ENCODE results near the gene MYO18B. TPM values are rescaled to one million over a fixed set of nuclear protein-coding genes. Genes with fewer than 3 reads are reported as not detected.
A peak's percentile ranks its signal among the peaks of the same experiment; 100 is the strongest.
"Not testable (repeated sequence)": the region's sequence is repeated elsewhere in the genome, so short reads cannot be mapped to it uniquely, and the experiment has no call there.

Gene MYO18B
- total RNA-seq, 1 donor from 2014 or later = 1.1 TPM

DNA sequence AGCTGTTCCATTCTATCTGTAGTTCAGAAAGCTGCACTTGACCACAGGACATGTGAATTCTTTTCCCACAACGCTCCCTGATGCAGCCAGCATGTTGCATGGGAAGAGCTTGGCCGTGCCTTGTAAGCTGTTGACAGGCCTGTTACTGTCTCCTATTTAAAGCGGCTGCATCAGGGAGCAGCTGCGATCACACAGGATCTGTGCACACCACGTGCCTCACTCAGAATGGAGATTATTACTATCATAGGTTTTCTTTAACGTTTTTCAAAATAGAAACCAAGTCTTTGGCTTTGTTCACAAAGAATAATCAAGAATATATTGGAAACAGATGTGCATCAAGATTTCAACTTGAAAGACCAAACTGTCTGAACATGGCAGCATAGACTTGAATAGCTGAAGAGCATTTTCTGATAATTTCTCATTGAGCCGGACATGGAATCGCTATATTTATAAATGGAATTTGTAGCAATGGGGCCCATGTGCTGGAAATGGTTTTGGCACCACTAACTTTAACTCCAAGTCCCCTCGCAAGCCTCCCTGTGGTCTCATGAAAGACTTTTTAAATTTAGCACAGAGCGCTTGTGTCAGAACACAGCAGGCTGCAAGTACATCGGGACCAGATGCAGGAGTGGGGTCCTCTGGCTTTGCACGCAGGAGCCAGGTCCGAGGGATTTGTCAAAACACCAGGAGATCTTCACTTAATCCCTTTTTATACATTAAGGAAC lies 40.8 kb upstream of the MYO18B start:
- intact Hi-C loops (cut with micrococcal nuclease) = no loop called here
- no peaks in the 10 kb centered on the region for H3K27me3 Mint-ChIP-seq (ENCODE audit: insufficient read depth)
- no peaks in the 10 kb centered on the region for H3K9me3 Mint-ChIP-seq
- peak overlapping the region; percentile 49 for H3K27ac Mint-ChIP-seq
- H3K4me1 Mint-ChIP-seq (ENCODE audit: low read depth) = peaks cover 63% of the 10 kb centered on the region
- H3K4me3 Mint-ChIP-seq = peak overlapping the region; percentile 25
- peaks cover 32% of the 10 kb centered on the region for H3K36me3 Mint-ChIP-seq (ENCODE audit: low read depth)
- DNase-seq (ENCODE audit: low spot score) = no peak

DNA sequence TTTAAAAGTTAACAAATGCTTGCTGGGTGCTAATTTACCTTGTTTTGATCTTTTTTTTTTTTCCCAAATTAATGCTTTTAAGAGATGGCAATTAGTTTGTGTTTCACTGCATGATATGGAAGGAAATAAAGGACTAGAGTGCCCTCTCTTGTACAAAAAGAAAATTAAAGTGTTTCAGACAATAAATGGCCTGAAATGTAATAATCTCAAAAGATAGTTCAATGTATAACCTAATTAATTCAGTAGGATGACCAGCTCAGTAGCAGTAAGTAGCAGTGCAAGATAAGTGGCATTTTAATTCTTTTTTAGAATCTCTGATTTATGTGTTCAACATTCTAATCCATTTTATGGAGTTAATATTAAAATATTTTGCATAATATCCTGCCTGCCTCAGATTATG lies 39.9 kb upstream of the MYO18B start:
- no peaks in the 10 kb centered on the region for H3K9me3 Mint-ChIP-seq
- peaks cover 68% of the 10 kb centered on the region for H3K4me1 Mint-ChIP-seq (ENCODE audit: low read depth)
- peak overlapping the region; percentile 36 for H3K27ac Mint-ChIP-seq
- no peak for DNase-seq (ENCODE audit: low spot score)
- H3K27me3 Mint-ChIP-seq (ENCODE audit: insufficient read depth) = no peaks in the 10 kb centered on the region
- intact Hi-C loops (cut with micrococcal nuclease) = loop anchor here (1.0 to 2.0 kb wide), 7 partner anchors 35 to 253 kb away; partner anchors contain the start of gene GRK3
- peak overlapping the region; percentile 75 for H3K4me3 Mint-ChIP-seq
- H3K36me3 Mint-ChIP-seq (ENCODE audit: low read depth) = peaks cover 27% of the 10 kb centered on the region

DNA sequence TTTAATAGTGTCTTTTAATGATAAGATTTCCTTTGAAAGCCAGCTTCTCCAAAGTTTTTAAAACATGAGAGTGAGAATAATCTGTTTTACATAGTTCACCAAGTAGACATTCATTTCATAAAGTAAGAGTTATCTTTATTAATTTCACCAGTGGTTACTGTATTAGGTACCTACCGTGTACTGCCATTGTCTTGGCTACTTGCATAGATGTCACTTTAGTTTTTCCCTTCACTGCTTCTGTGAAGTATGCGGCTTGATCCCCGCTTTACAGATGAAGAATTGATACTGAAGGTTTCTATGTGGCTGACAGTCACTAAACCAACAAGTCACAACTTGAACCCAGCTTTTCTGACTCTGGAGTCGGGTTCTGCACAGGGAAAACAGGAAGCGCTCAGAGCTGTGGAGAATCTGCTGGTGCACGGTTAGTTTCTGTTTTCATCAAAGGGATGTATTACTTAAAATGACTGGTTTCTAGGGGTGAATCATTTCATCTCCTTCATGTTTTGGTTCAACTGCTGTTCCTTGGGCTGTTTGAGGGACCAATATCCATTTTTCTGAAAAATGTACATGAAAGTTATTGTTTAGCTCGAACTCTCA lies 39.3 kb upstream of the MYO18B start:
- Mint-ChIP-seq H3K4me3 (peak overlapping the region; percentile 75), H3K9me3 (no peaks in the 10 kb centered on the region), H3K36me3 (ENCODE audit: low read depth) (peaks cover 28% of the 10 kb centered on the region), H3K27ac (peak overlapping the region; percentile 85), H3K4me1 (ENCODE audit: low read depth) (peaks cover 69% of the 10 kb centered on the region), H3K27me3 (ENCODE audit: insufficient read depth) (no peaks in the 10 kb centered on the region)
- peak; percentile 55 for DNase-seq (ENCODE audit: low spot score)
- intact Hi-C loops (cut with micrococcal nuclease) = loop anchor here (1.0 to 2.0 kb wide), 8 partner anchors 34 to 254 kb away; partner anchors contain the start of gene GRK3

DNA sequence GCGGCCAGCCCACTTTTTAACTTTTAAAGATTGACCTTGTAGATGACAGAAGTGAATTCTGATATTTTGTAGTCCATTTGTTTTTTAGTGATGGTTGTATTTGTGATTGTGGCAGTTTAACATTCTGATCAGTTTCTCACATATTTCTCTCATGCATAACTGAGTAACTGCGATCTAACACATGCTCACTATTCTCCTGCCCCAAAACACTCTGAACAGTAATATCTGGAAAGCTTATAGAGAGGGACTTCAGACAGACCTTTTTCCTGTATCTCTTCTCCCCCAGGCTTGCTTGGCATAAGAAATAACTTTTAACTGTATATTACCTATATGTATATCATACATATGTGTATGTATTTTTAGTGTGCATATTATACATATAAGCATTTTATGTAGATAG lies 37.3 kb upstream of the MYO18B start:
- H3K27ac Mint-ChIP-seq = peak overlapping the region; percentile 37
- H3K4me3 Mint-ChIP-seq = no peak overlapping the region
- DNase-seq (ENCODE audit: low spot score) = no peak
- no peaks in the 10 kb centered on the region for H3K9me3 Mint-ChIP-seq
- no peaks in the 10 kb centered on the region for H3K27me3 Mint-ChIP-seq (ENCODE audit: insufficient read depth)
- H3K4me1 Mint-ChIP-seq (ENCODE audit: low read depth) = peaks cover 82% of the 10 kb centered on the region
- intact Hi-C loops (cut with micrococcal nuclease) = no loop called here
- H3K36me3 Mint-ChIP-seq (ENCODE audit: low read depth) = peaks cover 33% of the 10 kb centered on the region

DNA sequence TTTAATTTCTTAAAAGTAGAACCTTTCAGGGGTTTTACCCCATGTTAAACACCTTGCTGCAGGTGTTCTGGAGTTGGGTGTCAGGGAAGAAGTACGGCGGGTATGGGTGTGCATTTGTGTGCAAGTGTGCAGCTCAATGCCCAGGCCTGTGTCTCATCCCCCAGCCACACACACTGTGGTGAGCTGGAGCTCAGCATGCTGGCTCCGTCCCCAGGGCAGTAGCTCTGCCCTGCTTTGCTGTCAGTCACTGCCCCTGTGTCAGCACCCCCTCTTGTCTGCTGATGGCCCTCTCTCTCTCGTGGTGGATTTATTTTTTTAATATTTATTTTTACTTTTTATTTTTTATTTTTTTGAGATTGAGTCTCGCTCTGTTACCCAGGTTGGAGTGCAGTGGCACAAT lies 35.8 kb upstream of the MYO18B start:
- H3K27me3 Mint-ChIP-seq (ENCODE audit: insufficient read depth) = no peaks in the 10 kb centered on the region
- no peaks in the 10 kb centered on the region for H3K9me3 Mint-ChIP-seq
- DNase-seq (ENCODE audit: low spot score) = no peak
- H3K4me3 Mint-ChIP-seq = no peak overlapping the region
- H3K36me3 Mint-ChIP-seq (ENCODE audit: low read depth) = peaks cover 37% of the 10 kb centered on the region
- no peak overlapping the region for H3K27ac Mint-ChIP-seq
- peaks cover 86% of the 10 kb centered on the region for H3K4me1 Mint-ChIP-seq (ENCODE audit: low read depth)
- intact Hi-C loops (cut with micrococcal nuclease) = no loop called here

DNA sequence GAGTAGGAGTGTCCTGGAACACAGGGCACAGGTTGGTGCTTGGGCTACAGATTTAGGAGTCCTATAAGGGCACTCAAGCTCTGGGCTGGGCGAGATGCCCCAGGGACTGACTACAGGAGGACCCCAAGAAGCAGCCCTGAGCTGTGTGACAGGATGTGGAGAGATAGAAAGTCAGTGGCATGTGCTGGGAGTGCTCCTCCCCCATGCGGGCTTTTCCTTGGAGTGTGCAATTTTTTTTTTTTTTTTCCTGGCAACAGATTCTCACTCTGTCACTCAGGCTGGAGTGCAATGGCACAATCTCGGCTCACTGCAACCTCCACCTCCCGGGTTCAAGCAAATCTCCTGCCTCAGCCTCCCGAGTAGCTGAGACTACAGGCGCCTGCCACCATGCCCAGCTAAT lies 33.6 kb upstream of the MYO18B start:
- H3K4me3 Mint-ChIP-seq; H3K27me3 Mint-ChIP-seq (ENCODE audit: insufficient read depth); DNase-seq (ENCODE audit: low spot score); intact Hi-C loops (cut with micrococcal nuclease); H3K9me3 Mint-ChIP-seq: not testable (repeated sequence)
- Mint-ChIP-seq H3K4me1 (ENCODE audit: low read depth) (peaks cover 78% of the 10 kb centered on the region), H3K36me3 (ENCODE audit: low read depth) (peaks cover 49% of the 10 kb centered on the region), H3K27ac (peak overlapping the region; percentile 74)

DNA sequence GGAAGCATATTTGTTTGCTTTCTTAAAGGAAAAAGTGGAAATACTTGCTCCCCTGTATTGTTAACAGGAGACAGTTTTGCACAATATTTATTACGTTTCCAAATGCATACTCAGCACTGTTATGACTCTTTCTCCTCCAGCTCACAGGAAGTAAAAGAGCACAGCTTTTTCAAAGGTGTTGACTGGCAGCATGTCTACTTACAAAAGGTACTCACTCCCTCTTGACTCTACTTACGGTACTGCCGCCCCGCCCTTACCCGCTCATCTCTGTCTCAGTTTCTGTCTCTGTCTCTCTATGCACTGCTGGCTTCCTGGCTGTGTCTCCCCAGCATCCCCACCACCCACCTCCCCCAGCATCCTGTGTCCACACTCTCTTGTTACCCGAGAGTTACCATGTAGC lies 32.2 kb upstream of the MYO18B start:
- H3K36me3 Mint-ChIP-seq (ENCODE audit: low read depth) = peaks cover 56% of the 10 kb centered on the region
- peak overlapping the region; percentile 45 for H3K4me3 Mint-ChIP-seq
- peaks cover 70% of the 10 kb centered on the region for H3K4me1 Mint-ChIP-seq (ENCODE audit: low read depth)
- peak; percentile 50 for DNase-seq (ENCODE audit: low spot score)
- H3K27ac Mint-ChIP-seq = peak overlapping the region; percentile 71
- intact Hi-C loops (cut with micrococcal nuclease) = no loop called here
- H3K27me3 Mint-ChIP-seq (ENCODE audit: insufficient read depth) = no peaks in the 10 kb centered on the region
- no peaks in the 10 kb centered on the region for H3K9me3 Mint-ChIP-seq

DNA sequence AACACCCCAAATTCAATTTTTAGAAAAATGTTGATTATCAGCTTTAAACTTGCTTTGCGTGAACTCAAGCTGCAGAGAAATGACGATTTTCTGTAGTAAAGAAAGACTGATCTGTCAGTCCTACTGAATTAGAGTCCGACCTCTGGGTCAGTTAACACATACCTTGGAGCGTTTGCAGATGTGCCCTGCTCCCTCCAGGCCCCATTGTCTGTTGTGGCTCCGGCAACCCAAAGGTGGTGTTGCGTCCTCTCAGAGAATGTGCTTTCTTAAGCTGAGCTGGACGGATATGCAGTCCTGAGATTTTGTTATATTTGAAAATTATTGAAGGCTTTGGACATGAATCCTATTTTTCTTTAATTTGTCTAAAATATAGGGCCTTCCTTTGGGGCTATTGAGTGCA lies 31.5 kb upstream of the MYO18B start:
- H3K4me1 Mint-ChIP-seq (ENCODE audit: low read depth) = peaks cover 62% of the 10 kb centered on the region
- H3K27me3 Mint-ChIP-seq (ENCODE audit: insufficient read depth) = no peaks in the 10 kb centered on the region
- no peak for DNase-seq (ENCODE audit: low spot score)
- H3K36me3 Mint-ChIP-seq (ENCODE audit: low read depth) = peaks cover 54% of the 10 kb centered on the region
- H3K9me3 Mint-ChIP-seq = no peaks in the 10 kb centered on the region
- peak overlapping the region; percentile 33 for H3K27ac Mint-ChIP-seq
- H3K4me3 Mint-ChIP-seq = no peak overlapping the region
- intact Hi-C loops (cut with micrococcal nuclease) = no loop called here

DNA sequence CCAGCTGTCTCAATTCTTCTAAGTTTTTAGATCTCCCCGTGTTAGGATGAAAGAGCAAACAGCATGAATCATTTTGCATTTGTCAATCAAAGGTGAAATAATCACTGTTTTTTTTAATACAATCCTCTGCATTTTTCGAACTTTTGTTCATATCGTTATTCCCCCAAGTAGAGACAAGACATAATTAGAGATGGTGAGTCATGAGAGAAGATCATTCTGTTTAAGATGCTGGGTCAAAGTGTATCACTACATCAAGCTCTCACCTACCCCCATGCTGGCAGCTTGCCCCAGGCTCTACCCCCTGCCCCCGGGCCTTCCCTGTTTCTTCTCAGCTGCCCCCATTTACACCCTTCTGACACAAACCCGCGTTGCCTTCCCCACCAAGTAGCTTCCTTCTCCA lies 30.5 kb upstream of the MYO18B start:
- DNase-seq (ENCODE audit: low spot score) = no peak
- peaks cover 58% of the 10 kb centered on the region for H3K36me3 Mint-ChIP-seq (ENCODE audit: low read depth)
- H3K4me1 Mint-ChIP-seq (ENCODE audit: low read depth) = peaks cover 59% of the 10 kb centered on the region
- H3K27ac Mint-ChIP-seq = peak overlapping the region; percentile 70
- intact Hi-C loops (cut with micrococcal nuclease) = no loop called here
- H3K9me3 Mint-ChIP-seq = no peaks in the 10 kb centered on the region
- no peak overlapping the region for H3K4me3 Mint-ChIP-seq
- H3K27me3 Mint-ChIP-seq (ENCODE audit: insufficient read depth) = no peaks in the 10 kb centered on the region

DNA sequence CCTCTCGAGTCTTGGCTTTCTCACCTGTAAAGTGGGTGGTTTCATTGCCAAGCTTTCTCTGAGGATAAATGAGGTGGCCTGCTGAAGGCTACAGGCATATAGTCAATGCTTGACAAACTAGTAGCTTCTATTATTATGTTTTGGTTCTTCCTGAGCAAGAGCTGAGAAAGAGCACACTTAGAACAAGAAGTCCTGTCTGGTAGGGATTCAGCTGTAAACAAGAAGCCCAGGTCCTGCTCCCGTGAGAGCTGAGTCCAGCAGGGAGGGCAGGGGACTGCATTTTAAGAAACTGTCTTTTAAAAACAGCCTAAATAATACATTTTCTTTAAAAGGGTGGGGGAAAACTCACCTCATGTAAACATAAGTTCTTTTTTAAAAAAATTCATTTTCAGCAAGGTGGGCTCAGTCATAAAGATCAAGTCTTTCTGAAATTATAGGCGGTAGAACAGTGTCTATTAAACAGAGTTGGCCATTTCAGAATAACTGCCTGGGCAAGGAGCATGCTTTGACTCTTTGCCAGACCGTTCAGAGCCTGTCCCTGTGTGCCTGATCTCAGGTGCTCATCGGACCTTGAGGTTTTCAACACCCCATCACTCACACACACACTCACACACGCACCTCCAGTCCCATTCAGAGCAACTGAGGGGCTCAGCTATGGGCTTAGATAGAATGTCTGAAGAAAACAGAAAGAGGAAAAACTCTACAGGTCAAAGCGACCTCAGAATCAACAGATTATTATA lies 29.2 kb upstream of the MYO18B start:
- H3K36me3 Mint-ChIP-seq (ENCODE audit: low read depth) = peaks cover 55% of the 10 kb centered on the region
- peaks cover 55% of the 10 kb centered on the region for H3K4me1 Mint-ChIP-seq (ENCODE audit: low read depth)
- no peaks in the 10 kb centered on the region for H3K27me3 Mint-ChIP-seq (ENCODE audit: insufficient read depth)
- no peaks in the 10 kb centered on the region for H3K9me3 Mint-ChIP-seq
- H3K4me3 Mint-ChIP-seq = no peak overlapping the region
- intact Hi-C loops (cut with micrococcal nuclease) = no loop called here
- H3K27ac Mint-ChIP-seq = no peak overlapping the region
- no peak for DNase-seq (ENCODE audit: low spot score)

DNA sequence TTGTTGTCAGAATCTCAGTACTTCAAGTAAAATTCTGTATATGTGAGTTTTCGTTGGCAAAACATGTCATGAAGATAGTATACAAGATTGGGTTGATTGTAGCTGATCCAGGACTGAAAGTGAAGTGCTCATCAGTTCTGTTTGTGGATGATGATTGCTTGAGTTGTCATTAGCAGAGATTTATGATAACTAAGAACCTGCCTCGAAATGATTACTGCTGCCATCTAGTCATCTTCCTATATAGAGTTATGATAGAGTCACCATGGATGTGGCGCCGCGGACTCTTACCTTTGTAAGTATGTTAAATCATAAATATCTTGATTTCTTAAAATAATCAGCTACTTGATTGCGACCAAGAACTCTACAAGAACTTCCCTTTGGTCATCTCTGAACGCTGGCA lies 27.9 kb upstream of the MYO18B start:
- DNase-seq (ENCODE audit: low spot score) = no peak
- Mint-ChIP-seq H3K4me3 (no peak overlapping the region), H3K9me3 (no peaks in the 10 kb centered on the region), H3K27ac (no peak overlapping the region), H3K27me3 (ENCODE audit: insufficient read depth) (no peaks in the 10 kb centered on the region), H3K36me3 (ENCODE audit: low read depth) (peaks cover 61% of the 10 kb centered on the region), H3K4me1 (ENCODE audit: low read depth) (peaks cover 60% of the 10 kb centered on the region)
- intact Hi-C loops (cut with micrococcal nuclease) = no loop called here

DNA sequence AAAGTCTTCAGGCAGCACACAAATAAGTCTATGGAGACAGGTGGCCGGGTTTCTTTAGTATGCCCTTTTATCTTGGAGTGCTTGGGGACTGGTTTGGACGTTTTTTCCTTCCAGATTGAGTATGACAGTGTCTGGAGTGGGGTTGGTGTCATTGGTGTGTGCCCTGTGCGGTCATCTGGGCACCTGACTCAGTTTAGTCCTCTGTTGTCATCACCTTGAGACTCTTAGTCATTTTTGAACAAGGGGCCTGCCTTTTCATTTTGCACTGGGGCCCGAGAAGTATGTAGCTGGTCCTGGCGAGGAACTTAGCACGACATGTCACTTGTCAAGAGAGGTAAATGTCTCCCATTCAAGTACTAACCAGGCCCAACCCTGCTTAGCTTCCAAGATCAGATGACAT lies 27.2 kb upstream of the MYO18B start:
- H3K4me1 Mint-ChIP-seq (ENCODE audit: low read depth) = peaks cover 53% of the 10 kb centered on the region
- H3K36me3 Mint-ChIP-seq (ENCODE audit: low read depth) = peaks cover 59% of the 10 kb centered on the region
- no peak overlapping the region for H3K27ac Mint-ChIP-seq
- intact Hi-C loops (cut with micrococcal nuclease) = no loop called here
- H3K4me3 Mint-ChIP-seq = no peak overlapping the region
- no peaks in the 10 kb centered on the region for H3K9me3 Mint-ChIP-seq
- no peaks in the 10 kb centered on the region for H3K27me3 Mint-ChIP-seq (ENCODE audit: insufficient read depth)
- DNase-seq (ENCODE audit: low spot score) = no peak

DNA sequence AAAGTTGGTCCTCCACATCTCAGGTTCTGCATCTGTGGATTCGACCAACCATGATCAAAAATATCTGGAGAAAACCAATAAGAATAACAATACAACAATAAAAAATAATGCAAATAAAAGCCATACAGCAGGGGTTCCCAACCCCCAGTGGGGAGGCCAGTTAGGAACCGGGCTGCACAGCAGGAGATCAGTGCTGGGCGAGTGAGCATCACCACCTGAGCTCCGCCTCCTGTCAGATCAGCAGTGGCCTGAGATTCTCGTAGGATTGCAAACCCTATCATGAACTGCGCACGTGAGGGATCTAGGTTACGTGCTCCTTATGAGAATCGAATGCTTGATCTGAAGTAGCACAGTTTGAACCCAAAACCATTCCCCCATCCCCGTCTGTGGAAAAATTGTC lies 25.4 kb upstream of the MYO18B start:
- no peaks in the 10 kb centered on the region for H3K9me3 Mint-ChIP-seq
- intact Hi-C loops (cut with micrococcal nuclease) = no loop called here

More for the DNA sequence above, 25.4 kb upstream of the MYO18B start:
- no peak overlapping the region for H3K27ac Mint-ChIP-seq
- no peak for DNase-seq (ENCODE audit: low spot score)
- no peak overlapping the region for H3K4me3 Mint-ChIP-seq
- H3K4me1 Mint-ChIP-seq (ENCODE audit: low read depth) = peaks cover 34% of the 10 kb centered on the region
- no peaks in the 10 kb centered on the region for H3K27me3 Mint-ChIP-seq (ENCODE audit: insufficient read depth)
- peaks cover 48% of the 10 kb centered on the region for H3K36me3 Mint-ChIP-seq (ENCODE audit: low read depth)

All from activated T-helper 1 cell treated with anti-CD3 and anti-CD28 coated beads, Interleukin-12 subunit alpha, Interleukin-12 subunit beta, Interleukin-2, Interleukin-4 antibody, amounts not matched to agents 30 ng/mL and 10 ng/mL and 1 ng/mL, durations not matched to agents 14 hours and 24 hours and 36 hours (primary cell).